H9 (cell line): ENCODE results near the gene SPAM1. TPM values are rescaled to one million over a fixed set of nuclear protein-coding genes. Genes with fewer than 3 reads are reported as not detected.

Source experiments
- DNase-seq: peaks from one replicate; pipeline ENCODE4 v3.0.0-alpha.2; 2017
- H2AFZ ChIP-seq: one replicate; pipeline ENCODE4 v1.6.1; 2013; ENCODE audit warnings: mild to moderate bottlenecking, low read length, control low read depth, moderate library complexity
- H2AK5ac ChIP-seq: 2 replicates; pipeline ENCODE4 v1.6.1; 2013; ENCODE audit warnings: low read length, control low read depth, mixed read lengths; ENCODE audit not compliant: insufficient read length
- H2BK120ac ChIP-seq: one replicate; pipeline ENCODE4 v1.6.1; 2013; ENCODE audit warnings: low read depth, mild to moderate bottlenecking, low read length, control low read depth, inconsistent platforms; ENCODE audit not compliant: poor library complexity, severe bottlenecking
- H2BK12ac ChIP-seq: 2 replicates; pipeline ENCODE4 v1.6.1; 2013; ENCODE audit warnings: low read length, control low read depth, mixed read lengths, low read depth; ENCODE audit not compliant: insufficient read length
- H2BK15ac ChIP-seq: 2 replicates; pipeline ENCODE4 v1.6.1; 2013; ENCODE audit warnings: low read depth, low read length, control low read depth
- H2BK20ac ChIP-seq: one replicate; pipeline ENCODE4 v1.6.1; 2013; ENCODE audit warnings: low read depth, mild to moderate bottlenecking, low read length, control low read depth, inconsistent platforms; ENCODE audit not compliant: poor library complexity, severe bottlenecking
- H2BK5ac ChIP-seq: 2 replicates; pipeline ENCODE4 v1.6.1; 2013; ENCODE audit warnings: low read length, control low read depth, mixed read lengths; ENCODE audit not compliant: insufficient read length
- H3K14ac ChIP-seq: 2 replicates; pipeline ENCODE4 v1.6.1; 2013; ENCODE audit warnings: low read length, control low read depth; ENCODE audit not compliant: insufficient read depth
- H3K18ac ChIP-seq: 2 replicates; pipeline ENCODE4 v1.6.1; 2013; ENCODE audit warnings: low read depth, mild to moderate bottlenecking, mixed read lengths, low read length, control low read depth; ENCODE audit not compliant: insufficient read length
- H3K23ac ChIP-seq: 2 replicates; pipeline ENCODE4 v1.6.1; 2013; ENCODE audit warnings: low read length, control low read depth, mixed read lengths, low read depth; ENCODE audit not compliant: insufficient read length
- H3K23me2 ChIP-seq: 2 replicates; pipeline ENCODE4 v1.6.1; 2013; ENCODE audit warnings: low read depth, mild to moderate bottlenecking, mixed read lengths, low read length, control low read depth; ENCODE audit not compliant: insufficient read length, poor library complexity, severe bottlenecking
- H3K27ac ChIP-seq: 2 replicates; pipeline ENCODE4 v1.5.1; 2013; ENCODE audit warnings: low read length, control low read depth, mixed read lengths, low read depth; ENCODE audit not compliant: insufficient read length
- H3K27me3 ChIP-seq: 2 replicates; pipeline ENCODE4 v1.6.1; 2013; ENCODE audit warnings: low read length, control low read depth, inconsistent platforms; ENCODE audit not compliant: insufficient read depth
- H3K4ac ChIP-seq: 2 replicates; pipeline ENCODE4 v1.6.1; 2013; ENCODE audit warnings: low read depth, mild to moderate bottlenecking, control low read depth, inconsistent platforms, low read length, moderate library complexity
- H3K4me1 ChIP-seq: 2 replicates; pipeline ENCODE4 v1.6.1; 2013; ENCODE audit warnings: low read length, control low read depth, inconsistent platforms; ENCODE audit not compliant: insufficient read depth
- H3K4me2 ChIP-seq: 2 replicates; pipeline ENCODE4 v1.6.1; 2013; ENCODE audit warnings: low read length, control low read depth, mixed read lengths; ENCODE audit not compliant: insufficient read length, insufficient read depth
- H3K56ac ChIP-seq: 2 replicates; pipeline ENCODE4 v1.6.1; 2013; ENCODE audit warnings: low read depth, mild to moderate bottlenecking, mixed read lengths, low read length, control low read depth; ENCODE audit not compliant: insufficient read length
- H3K79me1 ChIP-seq: 2 replicates; pipeline ENCODE4 v1.6.1; 2013; ENCODE audit warnings: low read depth, mild to moderate bottlenecking, moderate library complexity, low read length, control low read depth, inconsistent platforms; ENCODE audit not compliant: insufficient read depth, poor library complexity, severe bottlenecking
- H3K79me2 ChIP-seq: 2 replicates; pipeline ENCODE4 v1.6.1; 2013; ENCODE audit warnings: low read length, control low read depth, inconsistent platforms; ENCODE audit not compliant: insufficient read depth
- H3K9ac ChIP-seq: 2 replicates; pipeline ENCODE4 v1.6.1; 2013; ENCODE audit warnings: low read length, control low read depth, mixed read lengths; ENCODE audit not compliant: insufficient read length; ENCODE audit errors: extremely low read depth
- H3K9me3 ChIP-seq: one replicate; pipeline ENCODE4 v1.6.1; 2013; ENCODE audit warnings: low read depth, low read length, inconsistent platforms; ENCODE audit not compliant: control insufficient read depth
- H3T11ph ChIP-seq: one replicate; pipeline ENCODE4 v1.6.1; 2013; ENCODE audit warnings: mild to moderate bottlenecking, low read length, control low read depth, inconsistent platforms
- H4K20me1 ChIP-seq: one replicate; pipeline ENCODE4 v1.6.1; 2013; ENCODE audit not compliant: control insufficient read depth, insufficient read length, insufficient read depth
- H4K5ac ChIP-seq: 2 replicates; pipeline ENCODE4 v1.6.1; 2013; ENCODE audit warnings: low read depth, mild to moderate bottlenecking, mixed read lengths, low read length, control low read depth; ENCODE audit not compliant: insufficient read length
- H4K8ac ChIP-seq: replicated peaks from 2 replicates; pipeline ENCODE4 v1.6.1; 2013; ENCODE audit warnings: low read length, control low read depth, mixed read lengths, low read depth; ENCODE audit not compliant: insufficient read length
- H4K91ac ChIP-seq: 2 replicates; pipeline ENCODE4 v1.6.1; 2013; ENCODE audit warnings: low read depth, mild to moderate bottlenecking, moderate library complexity, mixed read lengths, low read length, control low read depth; ENCODE audit not compliant: insufficient read length
- H3K27ac Mint-ChIP-seq, 3 experiments: 2 replicates in 2 of 3; 3 replicates in 1 of 3; pipeline ENCODE4 v1.8.0; 2020 to 2021; ENCODE audit warnings: mixed read lengths in 3 of 3, mild to moderate bottlenecking in 1 of 3, moderate library complexity in 1 of 3
- H3K27me3 Mint-ChIP-seq: 2 replicates; pipeline ENCODE4 v1.8.0; 2021; ENCODE audit warnings: low read depth, mild to moderate bottlenecking, moderate library complexity, mixed read lengths
- H3K36me3 Mint-ChIP-seq, 3 experiments: 2 replicates in 2 of 3; 3 replicates in 1 of 3; pipeline ENCODE4 v1.8.0; 2020 to 2021; ENCODE audit warnings: low read depth in 3 of 3, mixed read lengths in 3 of 3; ENCODE audit not compliant: insufficient read depth in 1 of 3
- H3K4me1 Mint-ChIP-seq, 2 experiments: 2 replicates each; pipeline ENCODE4 v1.8.0; 2020; ENCODE audit warnings: mixed read lengths in 2 of 2
- H3K4me3 Mint-ChIP-seq, 2 experiments: 2 replicates in 1 of 2; 3 replicates in 1 of 2; pipeline ENCODE4 v1.8.0; 2020 to 2021; ENCODE audit warnings: mild to moderate bottlenecking in 2 of 2, mixed read lengths in 2 of 2, moderate library complexity in 1 of 2
- H3K9me3 Mint-ChIP-seq, 2 experiments: 2 replicates in 1 of 2; 3 replicates in 1 of 2; pipeline ENCODE4 v1.8.0; 2020; ENCODE audit warnings: mild to moderate bottlenecking in 2 of 2, mixed read lengths in 2 of 2, moderate library complexity in 1 of 2
- WGBS: extraction: QIAGEN DNeasy Blood & Tissue Kit; methylation state at CpG from one replicate; pipeline ENCODE4 v1.1.7; 2013; ENCODE audit warnings: missing lambda C conversion rate, low lambda C conversion rate, mixed read lengths; ENCODE audit not compliant: insufficient read length; ENCODE audit errors: extremely low coverage; 5-methylcytosine and 5-hydroxymethylcytosine counted together
- total RNA-seq: library from RNA; stranded (reverse); gene quantifications from 2 replicates; pipeline ENCODE4 v1.2.1, GENCODE V29; 2021
- TF ChIP-seq, protein P1 (sequence below): fragments of 200-600 bp; sonication (generic); conservative IDR thresholded peaks from 3 replicates; pipeline ENCODE4 v1.8.0; 2021; ENCODE audit warnings: antibody characterized with exemption, mild to moderate bottlenecking

SPAM1 gene
- total RNA-seq, 1 experiment from 2014 or later, result not detected

- Mint-ChIP-seq H3K4me3 (no peak overlapping the region), H3K36me3 (peaks cover 0 to 8% (median 3%) of the 10 kb centered on the region in 3 experiments; a peak in 3 of 7 replicates), H3K9me3 (peaks cover under 1 to 2% of the 10 kb centered on the region in 2 experiments; a peak in 2 of 5 replicates), H3K4me1 (peaks cover 7 to 10% of the 10 kb centered on the region in 2 experiments), H3K27ac (no peak overlapping the region), H3K27me3 (no peaks in the 10 kb centered on the region)
- Histone ChIP-seq H3K4me1 (no peaks in the 10 kb centered on the region), H2BK15ac (no peak overlapping the region), H2BK120ac (no peak overlapping the region), H3K18ac (no peak overlapping the region), H3K23ac (no peak overlapping the region), H3K9ac (no peak overlapping the region), H3K27me3 (no peaks in the 10 kb centered on the region), H3K79me1 (no peaks in the 10 kb centered on the region), H3K27ac (no peak overlapping the region), H2BK20ac (no peak overlapping the region), H2AFZ (no peak overlapping the region), H4K91ac (no peak overlapping the region), H3K14ac (no peak overlapping the region), H3K56ac (no peak overlapping the region), H3K4me2 (no peak overlapping the region), H4K8ac (no peak overlapping the region), H2AK5ac (no peak overlapping the region), H4K20me1 (no peaks in the 10 kb centered on the region), H3K9me3 (no peaks in the 10 kb centered on the region), H2BK5ac (no peak overlapping the region), H3K79me2 (no peaks in the 10 kb centered on the region), H2BK12ac (no peak overlapping the region), H3K4ac (no peak overlapping the region), H3T11ph (no peak overlapping the region), H3K23me2 (no peaks in the 10 kb centered on the region), H4K5ac (no peak overlapping the region)
- TF ChIP-seq, protein P1, sequence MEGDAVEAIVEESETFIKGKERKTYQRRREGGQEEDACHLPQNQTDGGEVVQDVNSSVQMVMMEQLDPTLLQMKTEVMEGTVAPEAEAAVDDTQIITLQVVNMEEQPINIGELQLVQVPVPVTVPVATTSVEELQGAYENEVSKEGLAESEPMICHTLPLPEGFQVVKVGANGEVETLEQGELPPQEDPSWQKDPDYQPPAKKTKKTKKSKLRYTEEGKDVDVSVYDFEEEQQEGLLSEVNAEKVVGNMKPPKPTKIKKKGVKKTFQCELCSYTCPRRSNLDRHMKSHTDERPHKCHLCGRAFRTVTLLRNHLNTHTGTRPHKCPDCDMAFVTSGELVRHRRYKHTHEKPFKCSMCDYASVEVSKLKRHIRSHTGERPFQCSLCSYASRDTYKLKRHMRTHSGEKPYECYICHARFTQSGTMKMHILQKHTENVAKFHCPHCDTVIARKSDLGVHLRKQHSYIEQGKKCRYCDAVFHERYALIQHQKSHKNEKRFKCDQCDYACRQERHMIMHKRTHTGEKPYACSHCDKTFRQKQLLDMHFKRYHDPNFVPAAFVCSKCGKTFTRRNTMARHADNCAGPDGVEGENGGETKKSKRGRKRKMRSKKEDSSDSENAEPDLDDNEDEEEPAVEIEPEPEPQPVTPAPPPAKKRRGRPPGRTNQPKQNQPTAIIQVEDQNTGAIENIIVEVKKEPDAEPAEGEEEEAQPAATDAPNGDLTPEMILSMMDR, result no peak
- WGBS, result no CpG with 5 or more reads among the region's 8 CpGs
- no peak for DNase-seq
Measured at GRCh38 chr7:123918309-123918708, 6.7 kb upstream of the SPAM1 start.
